PC-3 (cell line): ENCODE data around the gene GNPDA1. TPM values are rescaled to one million over a fixed set of nuclear protein-coding genes. Genes with fewer than 3 reads are reported as not detected.

ENCODE experiments used
- ATAC-seq: fragments of 200-7000 bp; cut with Tn5 transposase; 2 replicates; pipeline ENCODE4 v1.9.1; 2020; ENCODE audit warnings: mild to moderate bottlenecking, moderate library complexity
- BruUV-seq: library from RNA; stranded (reverse); fragments of 400-500 nt; replicated peaks from 2 replicates; lab custom pipeline; 2021; lab: Mats Ljungman, UMichigan
- CTCF ChIA-PET: fragments of 300-600 bp; sonication (Branson Sonifier 250); formaldehyde crosslinking; loops from one replicate; lab custom pipeline; 2022; ENCODE audit warnings: antibody characterized with exemption; lab: Charles Lee
- POLR2A ChIA-PET: fragments of 300-600 bp; sonication (Branson Sonifier 250); formaldehyde crosslinking; loops from one replicate; lab custom pipeline; 2022; ENCODE audit warnings: antibody characterized with exemption; ENCODE audit not compliant: unreplicated experiment; lab: Charles Lee
- DNase-seq: peaks from one replicate; pipeline ENCODE4 v3.0.0-alpha.2; 2015
- H2AFZ ChIP-seq: fragments of 300-600 bp; sonication (generic); 2 replicates; pipeline ENCODE4 v1.6.0; 2016; ENCODE audit warnings: antibody characterized with exemption, low read length
- H3F3A ChIP-seq: fragments of 300-600 bp; sonication (generic); one replicate; pipeline ENCODE4 v1.6.0; 2017; ENCODE audit warnings: antibody characterized with exemption, low read length, control low read depth, mild to moderate bottlenecking; ENCODE audit not compliant: unreplicated experiment
- H3K27ac ChIP-seq: fragments of 300-600 bp; sonication (generic); 2 replicates; pipeline ENCODE4 v1.5.1; 2016; ENCODE audit warnings: mild to moderate bottlenecking, low read length
- H3K27me3 ChIP-seq: fragments of 300-600 bp; sonication (generic); 2 replicates; pipeline ENCODE4 v1.6.1; 2016; ENCODE audit warnings: low read length, mixed read lengths
- H3K36me3 ChIP-seq: fragments of 300-600 bp; sonication (generic); 2 replicates; pipeline ENCODE4 v1.6.1; 2016; ENCODE audit warnings: low read depth, mixed run types, low read length, mixed read lengths
- H3K4me1 ChIP-seq: fragments of 300-600 bp; sonication (generic); 2 replicates; pipeline ENCODE4 v1.5.1; 2016; ENCODE audit warnings: low read length; ENCODE audit not compliant: insufficient read depth
- H3K4me2 ChIP-seq: fragments of 300-600 bp; sonication (generic); 2 replicates; pipeline ENCODE4 v1.6.0; 2016; ENCODE audit warnings: low read length
- H3K4me3 ChIP-seq: fragments of 300-600 bp; sonication (generic); 2 replicates; pipeline ENCODE4 v1.5.1; 2016; ENCODE audit warnings: mild to moderate bottlenecking, low read length, mixed read lengths
- H3K79me2 ChIP-seq: fragments of 300-600 bp; sonication (generic); 2 replicates; pipeline ENCODE4 v1.6.1; 2017; ENCODE audit warnings: low read length, mixed read lengths
- H3K9ac ChIP-seq: fragments of 300-600 bp; sonication (generic); 2 replicates; pipeline ENCODE4 v1.6.0; 2016; ENCODE audit warnings: mild to moderate bottlenecking, low read length
- H3K9me2 ChIP-seq: fragments of 300-600 bp; sonication (generic); replicated peaks from 2 replicates; pipeline ENCODE4 v1.6.1; 2016; ENCODE audit warnings: mixed run types, low read length, mixed read lengths
- H3K9me3 ChIP-seq: fragments of 300-600 bp; sonication (generic); 2 replicates; pipeline ENCODE4 v1.6.1; 2016; ENCODE audit warnings: low read length, mixed read lengths
- H4K20me1 ChIP-seq: fragments of 300-600 bp; sonication (generic); 2 replicates; pipeline ENCODE4 v1.6.1; 2016; ENCODE audit warnings: low read length, mixed read lengths
- EZH2 ChIP-seq: fragments of 300-600 bp; sonication (generic); IDR thresholded peaks from one replicate; pipeline ENCODE4 v1.6.1; 2017; ENCODE audit warnings: antibody characterized with exemption, mild to moderate bottlenecking, low read length; ENCODE audit not compliant: unreplicated experiment
- EZH2phosphoT487 ChIP-seq: fragments of 300-600 bp; sonication (generic); IDR thresholded peaks from 2 replicates; pipeline ENCODE4 v1.6.1; 2018; ENCODE audit warnings: mild to moderate bottlenecking, antibody characterized with exemption, low read length, borderline replicate concordance
- intact Hi-C: fragments of 100-400 bp; cut with micrococcal nuclease; formaldehyde crosslinking; loops from 2 replicates; pipeline ENCODE4 v1.9.0; 2023
- total RNA-seq: library from RNA; depleted of rRNA; stranded (reverse); fragments of >200 nt; gene quantifications from 2 replicates; pipeline ENCODE4 v1.2.3, GENCODE V29; 2014
- TF ChIP-seq, protein P1 (sequence below): fragments of 300-600 bp; sonication (generic); conservative IDR thresholded peaks from 2 replicates; pipeline ENCODE4 v1.5.1; 2017; ENCODE audit warnings: antibody characterized with exemption, low read depth, mild to moderate bottlenecking, low read length

The GNPDA1 gene
- total RNA-seq, 1 experiment from 2014 or later: 34.7 TPM

DNA sequence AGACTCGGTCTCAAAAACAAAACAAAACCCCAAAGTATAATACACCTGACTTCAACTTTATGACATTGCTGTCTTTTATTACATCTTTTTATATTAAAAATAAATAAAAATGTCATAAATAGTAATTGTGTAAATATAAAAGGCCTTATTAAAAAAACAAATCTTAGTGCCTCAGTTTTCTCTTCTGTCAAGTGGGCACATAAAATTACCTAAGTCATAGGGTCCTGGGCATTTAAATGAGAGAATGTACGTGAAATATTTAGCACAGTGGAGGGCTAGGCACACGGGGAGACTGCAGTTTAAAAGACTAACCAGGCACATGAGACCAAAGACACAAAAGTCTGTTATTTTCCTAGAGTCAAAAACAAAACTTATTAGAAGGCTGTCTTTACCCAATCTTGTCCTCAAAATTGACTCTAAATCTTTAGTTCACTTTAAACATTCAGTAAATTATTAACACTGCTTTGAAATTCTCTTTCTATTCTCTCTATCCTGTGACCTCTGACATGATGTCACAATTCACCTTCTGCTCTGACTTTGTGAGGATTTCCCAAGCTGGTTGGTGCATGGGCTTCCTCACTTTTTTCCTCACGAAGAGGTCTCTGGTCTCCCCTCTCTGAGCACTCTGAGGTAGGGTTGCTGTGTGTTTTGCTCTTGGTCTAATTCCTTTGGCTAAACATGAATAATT is 46.4 kb downstream of the GNPDA1 start:
- Histone ChIP-seq H3K36me3 (no peaks in the 10 kb centered on the region), H3K27me3 (no peaks in the 10 kb centered on the region), H3K4me1 (peaks cover 14% of the 10 kb centered on the region), H2AFZ (no peak overlapping the region), H3K4me3 (no peak overlapping the region), H3F3A (no peaks in the 10 kb centered on the region), H4K20me1 (no peaks in the 10 kb centered on the region), H3K79me2 (peaks cover 23% of the 10 kb centered on the region), H3K27ac (no peak overlapping the region), H3K9ac (no peak overlapping the region), H3K9me2 (no peaks in the 10 kb centered on the region), H3K4me2 (no peak overlapping the region), H3K9me3 (no peaks in the 10 kb centered on the region)
- no TSS peak for BruUV-seq
- intact Hi-C loops: no loop called here
- TF ChIP-seq EZH2: no peak
- no peak for TF ChIP-seq EZH2phosphoT487
- TF ChIP-seq, protein P1, sequence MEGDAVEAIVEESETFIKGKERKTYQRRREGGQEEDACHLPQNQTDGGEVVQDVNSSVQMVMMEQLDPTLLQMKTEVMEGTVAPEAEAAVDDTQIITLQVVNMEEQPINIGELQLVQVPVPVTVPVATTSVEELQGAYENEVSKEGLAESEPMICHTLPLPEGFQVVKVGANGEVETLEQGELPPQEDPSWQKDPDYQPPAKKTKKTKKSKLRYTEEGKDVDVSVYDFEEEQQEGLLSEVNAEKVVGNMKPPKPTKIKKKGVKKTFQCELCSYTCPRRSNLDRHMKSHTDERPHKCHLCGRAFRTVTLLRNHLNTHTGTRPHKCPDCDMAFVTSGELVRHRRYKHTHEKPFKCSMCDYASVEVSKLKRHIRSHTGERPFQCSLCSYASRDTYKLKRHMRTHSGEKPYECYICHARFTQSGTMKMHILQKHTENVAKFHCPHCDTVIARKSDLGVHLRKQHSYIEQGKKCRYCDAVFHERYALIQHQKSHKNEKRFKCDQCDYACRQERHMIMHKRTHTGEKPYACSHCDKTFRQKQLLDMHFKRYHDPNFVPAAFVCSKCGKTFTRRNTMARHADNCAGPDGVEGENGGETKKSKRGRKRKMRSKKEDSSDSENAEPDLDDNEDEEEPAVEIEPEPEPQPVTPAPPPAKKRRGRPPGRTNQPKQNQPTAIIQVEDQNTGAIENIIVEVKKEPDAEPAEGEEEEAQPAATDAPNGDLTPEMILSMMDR: no peak
- ChIA-PET CTCF (no interaction called here), POLR2A (no interaction called here)
- no peak for ATAC-seq
- no peak for DNase-seq

DNA sequence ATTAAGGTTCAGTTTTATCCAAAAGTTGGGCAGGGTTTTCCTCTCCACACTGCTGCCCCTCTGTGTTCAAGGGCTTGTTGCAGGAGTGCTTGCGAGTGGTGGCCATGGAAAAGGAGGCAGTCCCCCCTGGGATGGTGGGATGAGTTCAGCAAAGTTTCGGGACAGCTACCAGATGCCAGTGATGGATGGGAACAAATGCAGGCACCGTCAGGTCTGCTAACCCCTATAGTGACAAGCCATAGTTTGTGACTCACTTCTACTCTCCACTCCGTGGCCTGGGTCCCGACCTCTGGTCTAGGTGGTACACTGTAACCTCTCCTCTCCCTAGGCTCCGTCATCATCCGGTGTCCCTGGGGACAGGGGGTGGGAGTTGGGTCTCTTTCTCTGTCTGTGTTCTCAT is 47.8 kb downstream of the GNPDA1 start:
- Histone ChIP-seq H3K4me1 (peaks cover 7% of the 10 kb centered on the region), H3K9me3 (no peaks in the 10 kb centered on the region), H3F3A (no peaks in the 10 kb centered on the region), H3K79me2 (peaks cover 10% of the 10 kb centered on the region), H3K36me3 (no peaks in the 10 kb centered on the region), H3K27me3 (no peaks in the 10 kb centered on the region), H3K4me2 (no peak overlapping the region), H4K20me1 (no peaks in the 10 kb centered on the region), H3K27ac (no peak overlapping the region), H2AFZ (no peak overlapping the region), H3K9me2 (no peaks in the 10 kb centered on the region), H3K4me3 (no peak overlapping the region), H3K9ac (no peak overlapping the region)
- ChIA-PET CTCF (no interaction called here), POLR2A (no interaction called here)
- TF ChIP-seq EZH2phosphoT487 (no peak), EZH2 (no peak)
- TF ChIP-seq, protein P1: no peak
- no peak for ATAC-seq
- DNase-seq: no peak
- BruUV-seq: no TSS peak
- intact Hi-C loops: no loop called here

DNA sequence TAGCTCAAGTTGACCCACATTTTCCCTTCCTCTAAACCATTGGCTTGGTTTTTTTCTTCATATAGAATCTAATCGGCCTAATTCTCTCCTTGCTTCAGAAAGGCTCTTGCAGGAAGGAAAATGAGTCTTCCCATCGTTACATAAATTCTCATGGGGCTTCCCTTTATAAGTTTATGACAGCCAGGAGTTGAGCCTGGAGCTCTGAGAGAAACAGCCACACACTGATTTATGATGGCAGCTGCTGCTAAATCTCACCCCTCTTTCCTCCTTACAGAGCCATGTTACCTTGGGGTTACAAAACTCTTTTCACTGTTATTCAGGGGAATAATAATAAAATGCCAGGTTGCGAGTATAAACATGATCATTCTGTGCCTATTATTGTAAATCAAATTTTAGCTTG is 49.1 kb downstream of the GNPDA1 start:
- no peaks in the 10 kb centered on the region for H4K20me1 ChIP-seq
- POLR2A ChIA-PET: no interaction called here
- no TSS peak for BruUV-seq
- H3K4me1 ChIP-seq: 0 out of 2 replicates have a peak, but pooled peaks cover 4% of the 10 kb centered on the region
- H3K9me3 ChIP-seq: no peaks in the 10 kb centered on the region
- H3K27ac ChIP-seq: no peak overlapping the region
- CTCF ChIA-PET: no interaction called here
- no peaks in the 10 kb centered on the region for H3K36me3 ChIP-seq
- H3K79me2 ChIP-seq: no peaks in the 10 kb centered on the region
- ATAC-seq (no peak), DNase-seq (no peak)
- H2AFZ ChIP-seq: no peak overlapping the region
- H3F3A ChIP-seq: no peaks in the 10 kb centered on the region
- intact Hi-C loops: no loop called here
- H3K4me3 ChIP-seq: no peak overlapping the region
- H3K27me3 ChIP-seq: no peaks in the 10 kb centered on the region
- no peak overlapping the region for H3K9ac ChIP-seq
- H3K4me2 ChIP-seq: no peak overlapping the region
- TF ChIP-seq EZH2 (no peak), EZH2phosphoT487 (no peak)
- TF ChIP-seq, protein P1: no peak
- no peaks in the 10 kb centered on the region for H3K9me2 ChIP-seq
